BLaER1 (cell line): ENCODE results near the gene CKAP2L.

Source experiments
- H3K27ac ChIP-seq: shearing (Covaris generic); formaldehyde crosslinking; 2 replicates; pipeline ENCODE4 v1.8.1; 2022
- H3K27me3 ChIP-seq: shearing (Covaris generic); formaldehyde crosslinking; 2 replicates; pipeline ENCODE4 v1.8.1; 2022
- H3K36me3 ChIP-seq: shearing (Covaris generic); formaldehyde crosslinking; 2 replicates; pipeline ENCODE4 v1.8.1; 2022
- H3K4me1 ChIP-seq: shearing (Covaris generic); formaldehyde crosslinking; 2 replicates; pipeline ENCODE4 v1.8.1; 2022
- H3K4me2 ChIP-seq: shearing (Covaris generic); formaldehyde crosslinking; 2 replicates; pipeline ENCODE4 v1.8.1; 2022
- H3K4me3 ChIP-seq: shearing (Covaris generic); formaldehyde crosslinking; 2 replicates; pipeline ENCODE4 v1.8.1; 2022
- H3K9ac ChIP-seq: shearing (Covaris generic); formaldehyde crosslinking; 2 replicates; pipeline ENCODE4 v1.8.1; 2022
- H3K9me3 ChIP-seq: shearing (Covaris generic); formaldehyde crosslinking; 2 replicates; pipeline ENCODE4 v1.8.1; 2022
- H4K20me1 ChIP-seq: shearing (Covaris generic); formaldehyde crosslinking; 2 replicates; pipeline ENCODE4 v1.8.1; 2022
- Cebpa-rat ChIP-seq: shearing (Covaris generic); IDR thresholded peaks from 2 replicates; pipeline ENCODE4 v1.8.1; 2022

CKAP2L gene

GRCh38 chr2:112705575-112705974 is 58.8 kb downstream of the CKAP2L start:
- H3K27me3 ChIP-seq = no peaks in the 10 kb centered on the region
- H3K27ac ChIP-seq = no peak overlapping the region

GRCh38 chr2:112703684-112704083 is 60.7 kb downstream of the CKAP2L start:
- peaks cover 40% of the 10 kb centered on the region for H3K4me1 ChIP-seq
- H3K27me3 ChIP-seq = no peaks in the 10 kb centered on the region
- H4K20me1 ChIP-seq = no peaks in the 10 kb centered on the region
- H3K27ac ChIP-seq = no peak overlapping the region
- H3K36me3 ChIP-seq = no peaks in the 10 kb centered on the region
- H3K9me3 ChIP-seq = no peaks in the 10 kb centered on the region
- H3K9ac ChIP-seq = no peak overlapping the region
- TF ChIP-seq Cebpa-rat = no peak
- no peak overlapping the region for H3K4me2 ChIP-seq
- H3K4me3 ChIP-seq = no peak overlapping the region

More at GRCh38 chr2:112705575-112705974, 58.8 kb downstream of the CKAP2L start:
- Histone ChIP-seq H3K4me1 (peaks cover 56% of the 10 kb centered on the region), H3K4me3 (no peak overlapping the region), H3K4me2 (peak overlapping the region; percentile 68), H3K9me3 (no peaks in the 10 kb centered on the region), H3K9ac (no peak overlapping the region), H3K36me3 (no peaks in the 10 kb centered on the region), H4K20me1 (no peaks in the 10 kb centered on the region)
- no peak for TF ChIP-seq Cebpa-rat

GRCh38 chr2:112701052-112701451 is 63.4 kb downstream of the CKAP2L start:
- TF ChIP-seq Cebpa-rat = no peak
- peaks cover 13% of the 10 kb centered on the region for H3K4me1 ChIP-seq
- no peaks in the 10 kb centered on the region for H3K36me3 ChIP-seq
- no peaks in the 10 kb centered on the region for H3K9me3 ChIP-seq
- no peaks in the 10 kb centered on the region for H3K27me3 ChIP-seq
- H3K27ac ChIP-seq = no peak overlapping the region
- H3K4me2 ChIP-seq = no peak overlapping the region
- no peak overlapping the region for H3K9ac ChIP-seq
- no peak overlapping the region for H3K4me3 ChIP-seq
- H4K20me1 ChIP-seq = no peaks in the 10 kb centered on the region

- H3K4me2 ChIP-seq = no peak overlapping the region
Measured at GRCh38 chr2:112699984-112700667, 64.3 kb downstream of the CKAP2L start.

GRCh38 chr2:112698834-112699515 is 65.4 kb downstream of the CKAP2L start:
- Histone ChIP-seq H3K9ac (no peak overlapping the region), H3K4me2 (no peak overlapping the region), H3K9me3 (no peaks in the 10 kb centered on the region), H3K4me1 (peaks cover 5% of the 10 kb centered on the region; the same call in 1 of the 2 replicates), H3K4me3 (no peak overlapping the region), H3K27ac (no peak overlapping the region), H3K36me3 (no peaks in the 10 kb centered on the region), H4K20me1 (no peaks in the 10 kb centered on the region), H3K27me3 (no peaks in the 10 kb centered on the region)
- TF ChIP-seq Cebpa-rat = no peak

More at GRCh38 chr2:112699984-112700667, 64.3 kb downstream of the CKAP2L start:
- H4K20me1 ChIP-seq = no peaks in the 10 kb centered on the region
- no peak overlapping the region for H3K4me3 ChIP-seq
- peaks cover 5% of the 10 kb centered on the region; the same call in 1 of the 2 replicates for H3K4me1 ChIP-seq
- no peak for TF ChIP-seq Cebpa-rat
- no peak overlapping the region for H3K27ac ChIP-seq
- no peaks in the 10 kb centered on the region for H3K36me3 ChIP-seq
- no peaks in the 10 kb centered on the region for H3K9me3 ChIP-seq
- no peak overlapping the region for H3K9ac ChIP-seq
- no peaks in the 10 kb centered on the region for H3K27me3 ChIP-seq

- Histone ChIP-seq H3K4me1 (peaks cover 11% of the 10 kb centered on the region), H3K36me3 (no peaks in the 10 kb centered on the region), H3K9me3 (no peaks in the 10 kb centered on the region), H3K9ac (no peak overlapping the region), H4K20me1 (no peaks in the 10 kb centered on the region), H3K27me3 (no peaks in the 10 kb centered on the region), H3K4me3 (no peak overlapping the region), H3K4me2 (no peak overlapping the region), H3K27ac (no peak overlapping the region)
- TF ChIP-seq Cebpa-rat = no peak
Measured at GRCh38 chr2:112694182-112694581, 70.2 kb downstream of the CKAP2L start.

GRCh38 chr2:112693596-112693995 is 70.8 kb downstream of the CKAP2L start:
- H3K4me1 ChIP-seq = peaks cover 11% of the 10 kb centered on the region
- no peaks in the 10 kb centered on the region for H3K27me3 ChIP-seq
- no peak for TF ChIP-seq Cebpa-rat
- no peak overlapping the region for H3K27ac ChIP-seq
- H4K20me1 ChIP-seq = no peaks in the 10 kb centered on the region
- H3K9me3 ChIP-seq = no peaks in the 10 kb centered on the region
- H3K4me3 ChIP-seq = no peak overlapping the region
- H3K36me3 ChIP-seq = no peaks in the 10 kb centered on the region
- no peak overlapping the region for H3K4me2 ChIP-seq
- no peak overlapping the region for H3K9ac ChIP-seq

- no peaks in the 10 kb centered on the region for H3K9me3 ChIP-seq
- no peak overlapping the region for H3K4me3 ChIP-seq
- H3K27me3 ChIP-seq = no peaks in the 10 kb centered on the region
- no peaks in the 10 kb centered on the region for H4K20me1 ChIP-seq
- peak overlapping the region; percentile 28 for H3K4me2 ChIP-seq
- no peak overlapping the region for H3K9ac ChIP-seq
- 0 out of 2 replicates have a peak overlapping the region, but pooled peaks have one; percentile 30 for H3K27ac ChIP-seq
- H3K4me1 ChIP-seq = peaks cover 11% of the 10 kb centered on the region
- TF ChIP-seq Cebpa-rat = no peak
- no peaks in the 10 kb centered on the region for H3K36me3 ChIP-seq
Measured at GRCh38 chr2:112692918-112693317, 71.5 kb downstream of the CKAP2L start.

- Histone ChIP-seq H3K4me2 (peak overlapping the region; percentile 28), H3K4me1 (peaks cover 11% of the 10 kb centered on the region), H4K20me1 (no peaks in the 10 kb centered on the region), H3K4me3 (no peak overlapping the region), H3K9me3 (no peaks in the 10 kb centered on the region), H3K36me3 (no peaks in the 10 kb centered on the region), H3K27me3 (no peaks in the 10 kb centered on the region), H3K9ac (no peak overlapping the region), H3K27ac (peak overlapping the region; percentile 30; the same call in 1 of the 2 replicates)
- TF ChIP-seq Cebpa-rat = no peak
Measured at GRCh38 chr2:112692495-112692911, 71.9 kb downstream of the CKAP2L start.

GRCh38 chr2:112691881-112692281 is 72.5 kb downstream of the CKAP2L start:
- Histone ChIP-seq H3K4me2 (no peak overlapping the region), H3K4me1 (peaks cover 12% of the 10 kb centered on the region)

More at GRCh38 chr2:112691881-112692281, 72.5 kb downstream of the CKAP2L start:
- no peaks in the 10 kb centered on the region for H3K27me3 ChIP-seq
- H4K20me1 ChIP-seq = no peaks in the 10 kb centered on the region
- H3K4me3 ChIP-seq = no peak overlapping the region
- H3K9me3 ChIP-seq = no peaks in the 10 kb centered on the region
- no peak for TF ChIP-seq Cebpa-rat
- H3K27ac ChIP-seq = no peak overlapping the region
- no peak overlapping the region for H3K9ac ChIP-seq
- H3K36me3 ChIP-seq = no peaks in the 10 kb centered on the region
